ENCODE data around the gene ZIC1.

Gene ZIC1

DNA sequence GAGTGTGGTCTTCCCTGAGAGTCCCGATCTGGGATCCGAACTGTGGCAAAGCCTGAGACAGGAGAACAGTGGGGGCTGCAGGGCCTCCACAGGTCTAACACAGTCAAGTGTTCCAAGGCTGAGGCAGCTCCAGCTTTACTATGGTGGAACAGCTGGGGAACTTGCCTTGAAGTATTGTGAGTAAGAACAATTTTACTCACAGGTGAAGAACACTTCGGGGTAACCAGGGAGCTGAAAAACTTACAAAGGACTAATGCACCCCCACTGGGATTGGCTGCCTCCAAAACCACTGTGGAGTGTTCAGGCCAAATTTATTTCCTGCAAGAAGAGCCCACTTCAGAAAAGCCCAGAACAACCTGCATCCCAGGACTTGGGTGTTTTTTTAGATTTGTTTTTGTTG lies 28.2 kb upstream of the ZIC1 start:
- DNase-seq = no peak

DNA sequence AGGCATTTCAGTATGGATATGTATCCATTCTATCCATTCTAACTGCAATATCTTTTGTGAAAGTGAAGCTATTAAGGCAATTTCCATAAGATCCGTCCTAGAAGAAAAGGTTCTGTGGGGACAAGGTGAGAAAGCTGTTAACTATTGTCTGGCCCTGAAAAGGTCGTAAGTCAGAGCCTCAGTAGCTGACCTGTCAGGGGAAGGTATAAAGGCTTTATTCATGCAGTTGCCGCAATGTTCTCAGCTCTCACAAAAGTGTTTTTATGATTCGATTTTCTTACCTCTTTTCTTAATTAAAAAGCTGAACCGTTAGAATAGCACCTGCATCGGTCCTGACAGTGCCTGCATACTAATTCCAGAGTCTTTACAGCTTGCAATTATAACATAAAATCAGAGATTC lies 27.6 kb upstream of the ZIC1 start:
- no peak for DNase-seq

DNA sequence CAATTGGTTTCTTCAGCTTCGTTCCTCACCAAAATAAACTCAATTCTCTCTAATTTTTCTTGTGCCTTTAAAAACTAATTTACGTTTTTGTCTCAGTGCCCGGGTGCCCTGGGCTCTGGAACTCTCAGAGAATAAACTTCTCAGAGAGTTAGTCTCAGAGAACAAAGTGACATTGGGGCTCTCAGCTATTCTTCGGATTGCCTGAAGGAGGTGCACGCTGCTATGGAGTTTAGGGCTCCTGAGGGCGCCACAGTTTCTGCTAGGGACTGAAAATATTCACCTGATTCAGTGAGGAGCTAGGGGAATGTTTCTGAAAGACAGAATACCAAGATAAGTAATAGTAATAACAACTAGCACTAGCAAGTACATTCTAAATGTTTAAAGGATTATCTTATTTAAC lies 25.5 kb upstream of the ZIC1 start:
- no peak for DNase-seq

DNA sequence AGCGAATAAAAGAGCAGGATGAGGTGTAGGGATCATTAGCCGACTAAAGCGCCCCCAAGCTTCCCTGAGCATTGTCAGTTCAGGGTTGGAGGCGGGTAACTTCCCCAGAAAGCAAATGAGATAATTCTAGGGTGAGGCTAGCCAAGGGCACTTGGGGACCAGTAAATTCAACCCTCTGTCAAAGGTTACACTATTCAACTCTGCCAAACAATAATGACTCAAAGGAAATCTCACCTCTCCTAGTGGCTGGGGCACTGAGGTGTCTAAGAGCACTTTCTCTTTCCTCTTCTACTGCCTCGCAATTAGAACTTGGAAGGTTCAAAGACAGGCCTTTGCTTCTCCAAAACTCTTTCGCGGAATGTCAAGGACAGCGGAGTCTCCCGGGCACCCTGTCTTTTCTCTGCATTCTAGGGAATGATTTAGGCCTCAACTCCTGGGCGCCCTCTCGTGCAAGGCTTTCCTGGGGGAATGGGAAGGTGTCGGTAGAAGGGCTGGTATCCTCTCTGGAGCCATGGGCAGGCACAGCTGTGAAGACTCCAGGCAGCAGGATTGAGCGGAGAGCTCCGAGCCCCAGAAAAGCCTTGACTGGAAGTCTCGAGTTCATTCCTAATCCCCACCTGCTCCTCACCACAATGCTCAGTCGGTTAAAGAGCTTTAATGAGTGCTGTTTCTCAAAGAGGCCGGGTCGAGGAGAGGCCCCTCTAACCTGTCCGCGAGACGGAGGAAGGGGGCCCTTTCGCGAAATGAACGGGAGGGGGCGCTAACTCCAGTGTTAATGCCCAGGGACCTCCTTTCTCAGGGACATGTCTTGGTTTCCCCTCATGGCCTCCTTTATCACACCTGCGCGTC lies 24.7 kb upstream of the ZIC1 start:
- DNase-seq = no peak

DNA sequence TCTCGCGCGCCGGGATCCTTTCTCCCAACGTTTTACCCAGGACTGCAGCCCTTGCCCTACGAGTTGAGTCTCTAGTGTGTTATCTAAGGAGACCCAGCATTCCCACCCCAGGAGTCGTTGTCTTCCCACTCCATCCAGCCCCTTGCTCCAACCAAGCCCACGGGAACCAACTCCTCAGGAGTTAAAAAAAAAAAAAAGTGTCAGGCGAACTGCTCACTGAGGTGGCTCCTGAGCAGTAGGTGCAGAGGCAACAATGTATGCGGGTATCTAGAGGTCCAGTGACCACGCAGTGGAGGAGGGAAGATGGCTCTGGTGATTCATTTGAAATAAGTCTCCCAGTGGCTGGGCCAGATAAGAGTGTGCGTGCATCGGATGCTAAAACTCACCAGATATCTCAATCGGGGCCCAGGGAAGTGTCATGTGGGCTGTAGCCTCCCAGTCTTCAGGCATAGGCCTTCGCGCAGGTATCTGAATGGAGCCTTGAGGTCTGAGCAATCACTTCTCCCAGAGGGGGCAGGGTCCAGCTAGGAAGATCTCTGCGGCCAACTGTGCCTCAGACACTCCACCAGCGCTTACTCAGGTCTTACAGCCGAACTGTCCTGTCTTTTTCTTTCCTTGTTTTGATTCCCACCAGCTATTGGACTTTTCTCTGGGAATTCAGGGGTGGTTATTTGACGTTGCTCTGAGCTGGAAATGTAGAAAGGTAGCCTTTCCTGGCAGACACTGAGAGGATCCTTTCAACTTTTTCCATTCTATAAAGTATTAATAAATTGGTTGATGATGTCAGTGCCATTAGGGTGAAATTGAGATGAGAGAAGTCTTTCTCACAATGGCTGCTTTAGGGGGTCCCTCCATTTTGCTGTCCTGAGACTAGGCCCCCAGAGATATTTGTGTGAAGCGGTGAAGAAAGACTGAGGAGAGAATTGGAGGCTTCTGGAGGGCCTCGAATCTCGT lies 23.8 kb upstream of the ZIC1 start:
- DNase-seq = no peak

DNA sequence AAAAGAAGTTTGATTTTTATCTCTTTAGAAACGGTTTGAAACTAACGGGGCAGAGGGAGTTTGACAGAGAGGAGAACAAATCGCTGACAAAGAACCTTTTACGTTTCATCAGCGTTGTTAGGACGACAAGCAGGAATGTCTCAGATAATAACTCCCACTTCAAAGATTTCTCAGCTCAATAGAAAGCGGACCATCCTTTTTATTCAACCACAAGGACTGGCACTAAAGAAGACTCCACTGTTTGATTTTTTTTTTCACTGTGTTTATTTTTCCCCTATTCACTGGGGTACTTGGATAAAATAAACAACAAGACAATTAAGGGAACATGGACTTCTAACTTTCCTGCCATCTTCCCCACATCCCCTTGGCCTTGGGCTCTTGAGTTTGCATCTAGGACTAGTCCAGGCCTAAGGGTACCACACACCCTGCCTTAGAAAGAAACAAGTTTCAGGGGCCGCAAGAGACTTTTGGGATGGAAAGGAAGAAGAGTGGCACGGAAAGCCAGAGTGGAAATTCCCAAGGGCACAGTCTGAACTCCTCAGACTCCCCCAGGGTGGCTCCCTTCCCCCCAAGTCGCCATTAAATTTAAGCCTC lies 21.8 kb upstream of the ZIC1 start:
- no peak for DNase-seq

DNA sequence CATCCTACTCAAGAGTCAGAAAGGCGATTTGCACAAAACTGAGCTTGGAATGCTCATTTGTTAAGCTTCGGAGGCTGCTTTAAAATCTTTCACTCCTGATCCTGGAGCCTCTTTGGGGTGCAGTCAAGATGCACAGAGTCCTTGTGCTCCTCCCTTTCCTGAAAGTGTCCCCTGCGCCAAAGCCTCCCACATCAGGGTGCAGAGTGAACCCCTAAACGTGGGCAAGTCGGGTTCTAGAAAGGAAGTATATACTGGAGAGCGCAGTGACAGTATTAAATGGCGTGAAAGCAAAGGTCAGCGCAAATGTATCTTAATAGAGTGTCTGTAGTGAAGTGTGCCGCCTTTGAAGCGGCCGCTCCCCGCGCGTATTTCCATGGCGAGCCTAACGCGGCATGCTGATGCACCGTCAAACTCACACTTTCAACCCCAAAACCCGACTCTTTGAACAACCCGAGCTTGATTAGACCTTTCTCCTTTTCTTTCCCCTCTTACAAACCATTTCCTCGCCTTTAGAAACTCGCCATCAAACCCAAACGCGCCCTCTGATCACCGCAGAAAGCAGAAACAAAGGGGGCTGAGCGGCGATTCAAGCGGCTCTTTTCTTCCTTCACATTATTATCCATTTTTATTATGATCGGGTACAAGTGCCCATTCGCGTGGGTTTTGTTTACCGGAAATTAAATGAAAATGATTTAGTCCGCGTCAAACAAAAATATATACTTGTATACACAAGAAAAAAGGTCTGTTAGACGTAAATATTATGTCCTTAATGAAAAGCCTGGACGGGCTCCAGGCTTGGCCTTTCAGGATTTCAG lies 21.1 kb upstream of the ZIC1 start:
- no peak for DNase-seq

DNA sequence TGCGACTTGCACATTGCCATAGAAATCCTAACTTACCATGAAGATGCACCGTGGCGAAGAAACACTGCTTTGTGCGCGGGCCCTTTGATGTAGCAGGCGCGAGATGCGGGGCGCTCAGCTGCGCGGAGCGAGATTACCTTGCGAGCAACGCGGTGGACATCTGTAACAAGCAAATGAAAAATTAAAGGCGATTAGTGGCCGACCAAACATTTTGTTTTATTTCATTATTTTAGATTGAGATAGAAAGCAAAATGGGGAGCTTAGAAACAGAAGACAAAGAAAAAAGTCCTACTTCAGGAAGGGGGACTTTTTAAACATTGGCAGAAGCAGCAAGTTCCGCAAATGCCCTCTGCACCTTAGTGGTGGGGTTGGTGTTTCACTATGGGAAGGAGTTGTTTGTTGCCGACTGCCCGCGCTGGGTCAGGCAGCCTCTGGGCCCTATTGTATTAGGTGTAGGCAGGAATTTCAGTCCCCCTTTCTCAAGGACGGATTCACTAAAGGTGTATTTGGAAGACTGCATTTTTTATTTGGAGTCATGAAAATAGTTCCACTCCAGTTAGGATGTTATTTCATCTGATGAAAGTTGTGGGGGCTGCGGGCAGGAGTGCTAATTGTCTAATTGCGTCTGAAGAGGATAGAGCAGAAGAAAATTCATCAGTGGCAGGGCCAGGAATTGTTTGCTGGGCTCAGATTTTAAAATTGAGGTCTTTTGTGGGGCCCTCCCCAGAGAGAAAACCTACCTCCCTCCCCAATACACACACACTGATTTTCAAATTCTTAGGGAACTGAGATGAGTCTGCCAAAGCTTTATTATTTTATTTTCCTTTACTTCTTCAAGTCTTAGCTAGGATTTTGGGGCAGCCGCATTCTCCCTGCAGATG lies 20.2 kb upstream of the ZIC1 start:
- DNase-seq = no peak

DNA sequence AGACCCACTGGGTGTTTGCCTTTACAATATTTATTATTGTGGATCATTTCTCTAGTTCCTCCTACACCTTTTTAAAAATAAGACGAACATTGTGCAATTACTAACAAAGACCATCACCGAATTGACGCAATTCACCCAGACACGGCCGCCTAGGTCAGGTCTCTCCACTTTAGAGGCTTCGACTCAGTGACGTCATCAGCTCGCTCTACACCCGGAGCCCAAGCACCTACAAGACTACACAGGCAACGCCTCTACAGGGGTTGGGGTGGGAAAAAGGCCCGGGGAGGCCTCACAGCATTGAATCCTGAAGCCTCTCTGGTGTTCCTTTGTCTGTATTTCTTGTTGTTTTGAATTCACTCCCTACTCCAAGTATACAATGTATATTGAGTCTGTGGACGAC lies 19.4 kb upstream of the ZIC1 start:
- no peak for DNase-seq

DNA sequence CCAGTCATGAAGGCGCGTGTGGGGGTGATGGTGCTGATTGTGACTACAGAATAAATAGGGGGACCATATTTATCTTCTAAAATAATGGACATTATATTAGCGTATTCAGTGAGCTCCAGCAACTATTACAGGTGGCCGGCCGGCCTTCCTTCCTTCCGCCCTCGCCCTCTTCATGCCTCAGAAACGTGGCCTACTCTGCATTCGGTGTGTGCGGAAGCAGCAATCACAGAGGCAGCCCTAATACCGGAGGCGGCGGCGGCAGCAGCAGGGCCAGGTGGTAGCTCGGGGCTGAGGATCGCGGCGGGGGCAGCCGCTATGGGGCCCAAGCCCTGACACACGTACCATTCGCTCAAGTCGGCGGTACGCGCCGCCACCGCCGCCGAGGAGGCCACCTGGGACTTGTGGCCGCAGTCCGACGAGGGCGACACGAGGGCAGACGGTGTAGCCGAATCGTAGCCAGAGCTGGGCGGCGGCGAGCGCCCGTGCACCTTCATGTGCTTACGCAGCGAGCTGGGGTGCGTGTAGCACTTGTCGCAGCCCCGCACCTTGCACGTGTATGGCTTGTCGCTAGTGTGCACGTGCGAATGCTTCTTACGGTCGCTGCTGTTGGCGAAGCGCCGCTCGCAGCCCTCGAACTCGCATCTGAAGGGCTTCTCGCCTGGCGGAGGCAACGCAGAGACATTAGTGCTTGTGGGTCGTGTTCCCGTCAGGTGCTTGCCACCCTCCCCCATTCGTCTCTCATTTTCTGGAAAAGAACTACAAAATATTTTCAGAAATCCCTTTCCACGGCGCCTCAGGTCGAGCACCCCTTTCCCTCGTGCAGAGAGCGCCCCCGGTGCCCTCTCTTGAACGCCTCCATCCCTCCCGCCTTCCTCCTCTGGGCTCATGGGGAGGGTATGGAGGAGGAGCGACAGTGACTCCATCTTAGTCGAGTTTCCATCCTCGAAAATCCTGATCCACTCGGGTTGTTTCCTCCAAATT lies 18.3 kb upstream of the ZIC1 start:
- no peak for DNase-seq

DNA sequence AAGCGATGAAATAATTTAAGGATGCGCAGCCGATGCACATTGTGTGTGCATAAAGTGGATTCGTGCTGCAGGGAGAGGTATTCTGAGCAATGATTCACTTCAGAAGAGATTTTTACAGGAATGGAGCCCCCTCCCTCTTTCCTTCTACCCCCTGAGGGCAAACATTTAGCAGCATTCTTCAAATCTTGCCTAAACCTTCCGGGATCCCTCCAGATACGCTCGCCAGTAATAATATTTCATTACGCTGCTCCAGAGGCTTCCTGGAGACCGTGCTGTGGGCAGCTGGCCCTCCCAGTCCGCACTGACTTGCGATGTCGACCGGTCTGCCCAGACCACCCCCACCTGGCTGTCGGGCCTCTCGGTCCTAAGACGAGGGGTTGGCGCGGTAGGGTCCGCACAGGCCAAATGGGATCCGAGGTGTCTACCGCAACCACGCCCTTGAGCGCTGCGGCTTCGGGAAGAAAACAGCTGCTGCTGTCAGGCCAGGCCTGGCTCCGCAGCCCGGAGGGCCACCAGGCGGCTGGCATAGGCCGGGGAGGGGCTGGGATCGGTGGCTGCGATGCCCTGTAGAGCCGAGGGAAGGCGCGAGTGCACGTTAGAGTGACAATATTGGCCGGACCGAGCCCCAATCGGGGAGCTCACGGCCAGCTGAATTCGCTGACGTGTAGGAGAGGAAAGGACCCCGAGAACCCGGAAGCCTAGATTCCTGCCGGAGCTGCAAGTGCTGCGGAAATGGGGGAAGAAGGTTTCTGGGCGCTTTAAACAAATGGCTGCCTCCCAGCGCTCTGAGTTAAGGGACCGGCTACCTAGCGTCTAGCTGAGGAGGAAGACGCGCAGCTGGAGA lies 17.2 kb upstream of the ZIC1 start:
- DNase-seq = no peak

DNA sequence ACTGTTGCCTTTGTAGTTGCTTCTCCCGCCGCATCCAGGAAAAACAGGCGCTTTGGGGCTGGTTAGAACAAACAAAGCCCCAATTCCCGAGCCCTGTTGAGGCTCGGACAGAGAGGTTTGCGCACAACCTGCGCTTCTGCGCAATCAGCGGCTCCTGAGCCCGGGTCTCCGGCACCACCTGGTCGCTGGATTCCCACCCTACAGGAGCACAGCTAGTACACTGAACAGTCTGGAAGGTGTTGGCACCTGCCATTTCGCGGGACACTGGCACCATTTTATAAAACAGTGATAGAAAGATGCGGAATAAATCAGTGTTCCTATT lies 16.6 kb upstream of the ZIC1 start:
- no peak for DNase-seq

DNA sequence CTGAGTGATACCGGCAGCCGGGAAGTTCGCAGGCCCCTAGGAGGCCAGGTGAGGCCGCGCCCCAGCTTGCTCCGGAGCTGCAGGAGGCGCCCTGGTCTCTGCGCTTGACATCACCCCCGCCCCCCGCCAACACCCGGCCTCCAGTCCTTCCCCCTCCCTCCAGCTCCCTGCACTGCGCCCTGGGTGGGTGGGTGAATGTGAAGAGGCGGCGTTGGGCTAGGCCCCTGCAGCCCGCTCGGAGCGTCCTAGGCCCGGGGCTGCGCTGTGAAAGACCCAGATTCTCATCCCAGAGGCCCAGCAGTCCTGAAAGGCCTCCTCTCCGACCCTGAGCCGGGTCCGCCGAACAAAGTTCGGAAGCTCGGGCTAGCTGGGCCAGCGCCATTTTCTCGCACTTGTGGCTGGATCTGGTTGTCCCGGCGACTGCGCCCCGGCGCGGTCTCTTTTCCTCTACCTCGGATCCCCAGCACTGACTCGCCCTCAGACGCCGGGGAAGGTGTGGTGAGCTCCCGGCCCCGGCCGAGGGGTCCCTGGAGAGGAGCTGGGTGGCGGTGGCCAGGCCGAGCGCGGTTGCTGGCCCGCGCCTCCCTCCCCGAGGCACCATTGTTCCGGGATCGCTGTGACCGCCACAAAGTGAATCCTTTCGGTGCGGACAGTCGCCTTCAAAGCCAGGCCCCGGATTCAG lies 15.8 kb upstream of the ZIC1 start:
- DNase-seq = no peak

DNA sequence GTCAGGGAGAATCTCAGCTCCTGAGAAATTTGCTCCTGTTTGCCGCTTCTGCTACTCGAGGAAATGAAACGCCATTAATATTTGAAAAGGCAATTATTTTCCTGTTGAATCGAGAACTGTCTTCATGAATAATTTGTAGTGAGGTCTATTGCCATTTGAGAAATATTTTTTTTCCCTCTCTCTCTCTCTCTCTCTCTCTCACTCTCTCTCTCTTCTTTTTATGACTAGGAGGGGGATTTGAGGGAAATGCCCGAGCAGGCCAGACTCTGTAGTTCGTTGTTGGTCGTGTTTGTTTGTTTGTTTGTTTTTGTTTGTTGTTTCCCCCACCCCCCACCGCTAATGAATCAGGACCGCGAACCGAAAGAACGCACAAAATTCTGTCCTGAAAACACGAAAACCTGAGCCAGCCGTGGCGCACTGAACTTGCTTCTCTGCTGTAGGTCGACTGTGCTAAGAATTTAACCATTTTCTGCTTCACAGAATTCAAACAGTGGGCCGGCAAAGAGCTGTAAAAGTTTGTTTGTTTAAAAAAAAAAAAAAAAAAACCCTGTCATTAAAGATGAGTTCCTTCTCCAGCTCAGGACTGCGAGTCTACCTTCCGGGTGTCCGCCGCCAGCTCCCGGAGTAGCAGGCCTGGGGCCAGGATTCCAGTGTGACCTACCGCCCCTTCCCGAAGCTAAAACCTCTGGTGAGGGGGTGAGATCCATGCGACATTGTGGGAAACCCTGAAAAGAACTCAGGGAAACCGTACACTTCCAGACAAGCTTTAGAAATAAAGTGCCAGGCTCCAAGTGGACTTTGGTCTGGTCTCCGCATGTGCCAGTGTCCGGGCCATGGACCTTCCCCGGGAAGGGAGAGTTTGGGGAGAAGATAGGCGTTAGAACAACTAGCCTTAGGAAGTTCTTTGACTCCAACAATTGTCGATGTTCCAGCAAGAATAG lies 15.0 kb upstream of the ZIC1 start:
- DNase-seq = no peak

DNA sequence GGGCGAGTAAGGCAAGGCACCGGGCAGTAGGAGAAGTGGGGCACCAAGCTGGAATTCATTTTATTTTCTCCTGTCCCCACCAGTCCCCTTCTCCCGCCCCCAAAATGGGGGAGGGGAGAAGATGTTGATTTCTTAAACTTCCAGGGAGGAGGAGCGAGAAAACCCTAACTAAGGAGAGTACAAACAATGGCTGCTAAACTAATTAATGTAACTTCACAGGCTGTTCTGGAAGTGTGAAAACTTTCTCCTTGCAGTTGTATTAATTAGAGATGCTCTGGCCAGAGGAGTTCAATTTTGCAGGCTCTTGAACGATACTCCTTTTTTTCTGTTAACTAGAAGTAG lies 14.3 kb upstream of the ZIC1 start:
- no peak for DNase-seq

DNA sequence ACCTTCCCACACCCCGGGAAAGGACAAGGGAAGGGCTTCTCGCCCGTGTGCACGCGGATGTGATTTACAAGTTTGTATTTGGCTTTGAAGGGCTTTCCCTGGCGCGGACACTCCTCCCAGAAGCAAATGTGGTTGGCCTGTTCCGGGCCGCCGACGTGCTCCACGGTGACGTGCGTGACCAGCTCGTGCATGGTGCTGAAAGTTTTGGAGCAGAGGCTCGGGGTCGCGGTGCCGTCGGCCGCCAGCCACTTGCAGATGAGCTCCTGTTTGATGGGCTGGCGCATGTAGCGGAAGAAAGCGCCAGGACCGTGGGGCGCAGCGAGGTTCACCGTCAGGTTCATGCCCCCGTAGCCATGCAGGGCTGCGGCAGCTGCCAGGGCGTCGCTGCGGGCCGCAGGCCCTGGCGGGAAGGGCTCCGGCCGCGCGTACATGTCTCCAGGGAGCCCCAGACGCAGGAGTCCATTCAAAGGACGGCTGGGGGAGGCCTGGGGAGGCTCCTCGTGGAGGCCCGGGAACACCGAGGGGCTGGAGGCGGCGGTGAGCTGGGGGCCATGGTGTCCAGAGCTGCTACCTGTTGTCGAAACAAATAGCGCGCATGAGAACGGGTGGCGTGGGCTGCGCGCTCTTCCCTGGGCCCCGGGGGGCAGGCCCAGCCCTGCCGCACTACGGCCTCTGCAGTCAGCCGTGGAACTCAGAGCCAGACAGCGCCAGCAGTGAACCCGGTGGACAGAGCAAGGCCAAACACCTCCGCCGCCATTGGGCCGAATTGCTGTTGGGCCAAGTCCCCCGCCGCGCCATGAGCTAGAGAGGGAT lies 13.1 kb upstream of the ZIC1 start:
- no peak for DNase-seq

DNA sequence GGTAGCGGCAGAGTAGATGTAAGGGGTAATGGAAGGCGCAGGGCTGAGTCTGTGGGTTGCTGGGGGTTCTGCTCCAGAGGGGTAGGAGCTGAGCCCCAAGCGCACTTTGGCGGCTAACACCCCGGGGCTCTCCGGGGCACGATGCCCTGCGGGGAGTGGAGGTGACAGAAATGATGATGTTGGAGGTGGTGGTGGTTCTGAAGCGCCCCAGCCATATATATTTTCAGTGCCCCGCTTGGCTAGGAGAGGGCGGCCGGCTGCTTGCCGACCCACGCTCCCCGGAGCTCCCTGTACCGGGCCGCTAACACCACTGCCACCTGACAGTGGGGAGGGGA lies 12.5 kb upstream of the ZIC1 start:
- DNase-seq = no peak

Measured in activated CD4-positive, alpha-beta T cell treated with anti-CD3 and anti-CD28 coated beads, Interleukin-2, Interleukin-6, amounts not matched to agents 100 ng/mL and 50 ng/mL, durations not matched to agents 16 hours and 8 hours (primary cell).